GM15510 (cell line): ENCODE results near the gene PIK3AP1.

Experiments used
- POLR2A ChIP-seq: IDR thresholded peaks from 3 replicates; pipeline ENCODE4 v1.6.1; 2011; ENCODE audit warnings: borderline replicate concordance; ENCODE audit not compliant: insufficient read length; ENCODE audit errors: extremely low read depth

PIK3AP1 gene

GRCh38 chr10:96570511-96570910 lies 149.8 kb downstream of the PIK3AP1 start:
- no peak for TF ChIP-seq POLR2A

DNA sequence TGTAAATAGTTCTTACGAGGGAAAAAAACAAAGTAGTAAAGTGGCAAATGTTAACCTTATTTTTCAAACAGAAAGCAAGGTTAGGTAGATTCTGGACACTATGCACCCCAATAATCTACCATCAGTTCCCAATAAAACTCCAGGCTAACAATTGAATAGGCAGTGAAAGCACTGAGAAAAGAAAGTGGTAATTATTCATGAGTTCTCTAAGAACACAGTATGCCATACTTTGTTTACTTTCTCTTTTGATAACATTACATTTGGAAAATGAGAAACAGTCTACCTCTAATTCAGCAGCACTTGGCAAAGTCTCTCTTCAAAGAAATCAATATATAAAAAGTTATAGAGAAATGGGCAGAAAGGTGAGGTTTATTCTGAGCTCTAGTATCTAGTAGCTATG lies 151.9 kb downstream of the PIK3AP1 start:
- TF ChIP-seq POLR2A: no peak

GRCh38 chr10:96565774-96566173 lies 154.5 kb downstream of the PIK3AP1 start:
- no peak for TF ChIP-seq POLR2A

- TF ChIP-seq POLR2A: no peak
These were observed 159.1 kb downstream of the PIK3AP1 start for GRCh38 chr10:96560966-96561887.

GRCh38 chr10:96560489-96560888 lies 159.8 kb downstream of the PIK3AP1 start:
- TF ChIP-seq POLR2A: no peak

DNA sequence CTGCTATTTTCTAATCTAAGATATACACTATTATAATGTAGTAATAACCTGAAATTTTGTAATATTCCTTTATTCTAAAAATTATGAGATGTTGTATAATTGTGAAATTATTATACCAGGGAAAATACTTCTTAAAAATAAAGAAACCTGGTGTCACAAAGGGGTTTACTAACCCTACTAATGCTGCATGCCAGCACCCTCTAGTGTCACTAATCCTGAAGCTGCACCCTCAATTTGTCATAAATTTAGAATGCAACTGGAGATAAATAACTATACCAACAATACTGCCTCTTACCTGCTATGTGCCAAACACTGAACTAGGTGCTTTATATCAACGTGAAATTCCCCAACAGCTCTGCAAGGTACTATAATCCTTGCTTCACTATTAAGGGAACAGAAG lies 164.3 kb downstream of the PIK3AP1 start:
- TF ChIP-seq POLR2A: no peak

- TF ChIP-seq POLR2A: no peak
These were observed 165.0 kb downstream of the PIK3AP1 start for GRCh38 chr10:96555330-96555729.

DNA sequence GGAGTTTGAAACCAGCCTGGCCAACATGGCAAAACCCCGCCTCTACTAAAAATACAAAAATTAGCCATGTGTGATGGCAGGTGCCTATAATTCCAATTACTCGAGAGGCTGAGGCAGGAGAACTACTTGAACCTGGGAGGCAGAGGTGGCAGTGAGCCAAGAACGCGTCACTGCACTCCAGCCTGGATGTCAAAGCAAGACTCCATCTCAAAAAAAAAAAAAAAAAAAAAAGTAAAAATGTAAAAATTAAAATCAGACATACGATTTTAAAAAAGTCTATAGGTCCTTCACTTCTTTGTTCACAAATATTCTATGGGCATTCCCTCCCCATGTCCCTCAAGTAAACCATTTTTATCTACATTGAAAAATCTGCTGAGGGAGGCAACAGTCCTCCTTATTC lies 171.7 kb downstream of the PIK3AP1 start:
- no peak for TF ChIP-seq POLR2A
